ENCODE results near the gene C11orf58. TPM values are rescaled to one million over a fixed set of nuclear protein-coding genes. Genes with fewer than 3 reads are reported as not detected.

The C11orf58 gene
- total RNA-seq, 2 experiments from 2014 or later = 114 to 133 TPM

- peaks cover 5% of the 10 kb centered on the region for H3K36me3 Mint-ChIP-seq (ENCODE audit: low read depth)
- H3K4me1 Mint-ChIP-seq (ENCODE audit: low read depth) = no peaks in the 10 kb centered on the region
- POLR2A ChIA-PET = interaction anchor here (2.5 kb wide), 1 partner anchor 10 kb away, joined by 8 read pairs; the partner anchor contains the start of gene C11orf58
- CTCF ChIA-PET = no interaction called here
- TF ChIP-seq CTCF (IDR thresholded peaks at IDR 0.05) = no peak
- no peak overlapping the region for H3K4me3 Mint-ChIP-seq
- H3K27ac Mint-ChIP-seq = no peak overlapping the region
- intact Hi-C loops (cut with micrococcal nuclease) = no loop called here
- no peak for ATAC-seq
- peaks cover under 1% of the 10 kb centered on the region for H3K9me3 Mint-ChIP-seq
- DNase-seq = no peak
- H3K27me3 Mint-ChIP-seq = no peaks in the 10 kb centered on the region
These were observed 10.6 kb upstream of the C11orf58 start for GRCh38 chr11:16727806-16728205.

- H3K36me3 Mint-ChIP-seq (ENCODE audit: low read depth) = peaks cover 8% of the 10 kb centered on the region
- ChIA-PET POLR2A (interaction anchor here (0.5 to 2.5 kb wide), 9 partner anchors 8 to 340 kb away, joined by 3 to 22 read pairs (median 4); no protein-coding TSS in a partner anchor), CTCF (interaction anchor here (0.7 to 1.4 kb wide), 3 partner anchors 49 to 1731 kb away, joined by 3 to 5 read pairs (median 4); no protein-coding TSS in a partner anchor)
- ATAC-seq (peak; percentile 3), DNase-seq (no peak)
- H3K9me3 Mint-ChIP-seq = peaks cover under 1% of the 10 kb centered on the region
- H3K4me1 Mint-ChIP-seq (ENCODE audit: low read depth) = peaks cover 24% of the 10 kb centered on the region
- H3K27me3 Mint-ChIP-seq = no peaks in the 10 kb centered on the region
- H3K27ac Mint-ChIP-seq = peak overlapping the region; percentile 89
- intact Hi-C loops (cut with micrococcal nuclease) = no loop called here
- TF ChIP-seq CTCF (IDR thresholded peaks at IDR 0.05) = no peak
- H3K4me3 Mint-ChIP-seq = no peak overlapping the region
These were observed 642 bp upstream of the C11orf58 start for GRCh38 chr11:16737818-16738192.

- peaks cover 32% of the 10 kb centered on the region for H3K4me1 Mint-ChIP-seq (ENCODE audit: low read depth)
- peaks cover 16% of the 10 kb centered on the region for H3K36me3 Mint-ChIP-seq (ENCODE audit: low read depth)
- no peak overlapping the region for H3K27ac Mint-ChIP-seq
- DNase-seq (peak; percentile 53), ATAC-seq (peak; percentile 16)
- TF ChIP-seq CTCF (IDR thresholded peaks at IDR 0.05) = no peak
- ChIA-PET CTCF (interaction anchor here (1.7 kb wide), 1 partner anchor 11 kb away, joined by 5 read pairs; no protein-coding TSS in a partner anchor), POLR2A (interaction anchor here (2.2 to 2.5 kb wide), 2 partner anchors 11 to 13 kb away, joined by 8 to 22 read pairs; no protein-coding TSS in a partner anchor)
- intact Hi-C loops (cut with micrococcal nuclease) = no loop called here
- H3K4me3 Mint-ChIP-seq = no peak overlapping the region
- no peaks in the 10 kb centered on the region for H3K9me3 Mint-ChIP-seq
- H3K27me3 Mint-ChIP-seq = no peaks in the 10 kb centered on the region
These were observed 734 bp downstream of the C11orf58 start for GRCh38 chr11:16738947-16739815.

GRCh38 chr11:16741473-16741872 lies 3.0 kb downstream of the C11orf58 start:
- peak overlapping the region; percentile 84 for H3K27ac Mint-ChIP-seq
- POLR2A ChIA-PET = interaction anchor here (2.5 kb wide), 1 partner anchor 9 kb away, joined by 15 read pairs; no protein-coding TSS in a partner anchor
- CTCF ChIA-PET = interaction anchor here (1.0 kb wide), 1 partner anchor 9 kb away, joined by 3 read pairs; no protein-coding TSS in a partner anchor
- peaks cover 53% of the 10 kb centered on the region for H3K4me1 Mint-ChIP-seq (ENCODE audit: low read depth)
- DNase-seq (peak; percentile 20), ATAC-seq (no peak)
- H3K9me3 Mint-ChIP-seq = no peaks in the 10 kb centered on the region
- intact Hi-C loops (cut with micrococcal nuclease) = no loop called here
- no peak for TF ChIP-seq CTCF (IDR thresholded peaks at IDR 0.05)
- no peaks in the 10 kb centered on the region for H3K27me3 Mint-ChIP-seq
- H3K36me3 Mint-ChIP-seq (ENCODE audit: low read depth) = peaks cover 34% of the 10 kb centered on the region
- peak overlapping the region; percentile 59 for H3K4me3 Mint-ChIP-seq

- H3K27me3 Mint-ChIP-seq = no peaks in the 10 kb centered on the region
- POLR2A ChIA-PET = no interaction called here
- DNase-seq (no peak), ATAC-seq (no peak)
- peaks cover 46% of the 10 kb centered on the region for H3K36me3 Mint-ChIP-seq (ENCODE audit: low read depth)
- no peak overlapping the region for H3K4me3 Mint-ChIP-seq
- H3K4me1 Mint-ChIP-seq (ENCODE audit: low read depth) = peaks cover 60% of the 10 kb centered on the region
- H3K9me3 Mint-ChIP-seq = no peaks in the 10 kb centered on the region
- peak overlapping the region; percentile 50 for H3K27ac Mint-ChIP-seq
- intact Hi-C loops (cut with micrococcal nuclease) = no loop called here
- TF ChIP-seq CTCF (IDR thresholded peaks at IDR 0.05) = no peak
- CTCF ChIA-PET = no interaction called here
These were observed 5.0 kb downstream of the C11orf58 start for GRCh38 chr11:16743478-16743877.
